Nephron (organoid): ENCODE measurements around the gene RAB11FIP5.
A peak's percentile ranks its signal among the peaks of the same experiment; 100 is the strongest.

Experiments
- H3K27ac Mint-ChIP-seq, 3 experiments: 2 replicates each; pipeline ENCODE4 v1.8.0; 2020; ENCODE audit warnings: mixed read lengths in 3 of 3, mild to moderate bottlenecking in 2 of 3, moderate library complexity in 1 of 3
- H3K27me3 Mint-ChIP-seq: 2 replicates; pipeline ENCODE4 v1.8.0; 2021; ENCODE audit warnings: low read depth, mild to moderate bottlenecking, moderate library complexity, mixed read lengths
- H3K36me3 Mint-ChIP-seq: 2 replicates; pipeline ENCODE4 v1.8.0; 2020; ENCODE audit warnings: low read depth, mixed read lengths
- H3K4me1 Mint-ChIP-seq: 2 replicates; pipeline ENCODE4 v1.8.0; 2020; ENCODE audit warnings: mixed read lengths
- H3K4me3 Mint-ChIP-seq, 3 experiments: 2 replicates each; pipeline ENCODE4 v1.8.0; 2020; ENCODE audit warnings: mild to moderate bottlenecking in 3 of 3, mixed read lengths in 3 of 3, moderate library complexity in 2 of 3
- H3K9me3 Mint-ChIP-seq: 2 replicates; pipeline ENCODE4 v1.8.0; 2020; ENCODE audit warnings: mixed read lengths
- TF ChIP-seq, protein P1 (sequence below), 3 experiments: fragments of 200-600 bp; sonication (generic); IDR thresholded peaks; one replicate each; pipeline ENCODE4 v1.5.0; 2021; ENCODE audit warnings: antibody characterized with exemption in 3 of 3; ENCODE audit not compliant: unreplicated experiment in 3 of 3

Gene RAB11FIP5

DNA sequence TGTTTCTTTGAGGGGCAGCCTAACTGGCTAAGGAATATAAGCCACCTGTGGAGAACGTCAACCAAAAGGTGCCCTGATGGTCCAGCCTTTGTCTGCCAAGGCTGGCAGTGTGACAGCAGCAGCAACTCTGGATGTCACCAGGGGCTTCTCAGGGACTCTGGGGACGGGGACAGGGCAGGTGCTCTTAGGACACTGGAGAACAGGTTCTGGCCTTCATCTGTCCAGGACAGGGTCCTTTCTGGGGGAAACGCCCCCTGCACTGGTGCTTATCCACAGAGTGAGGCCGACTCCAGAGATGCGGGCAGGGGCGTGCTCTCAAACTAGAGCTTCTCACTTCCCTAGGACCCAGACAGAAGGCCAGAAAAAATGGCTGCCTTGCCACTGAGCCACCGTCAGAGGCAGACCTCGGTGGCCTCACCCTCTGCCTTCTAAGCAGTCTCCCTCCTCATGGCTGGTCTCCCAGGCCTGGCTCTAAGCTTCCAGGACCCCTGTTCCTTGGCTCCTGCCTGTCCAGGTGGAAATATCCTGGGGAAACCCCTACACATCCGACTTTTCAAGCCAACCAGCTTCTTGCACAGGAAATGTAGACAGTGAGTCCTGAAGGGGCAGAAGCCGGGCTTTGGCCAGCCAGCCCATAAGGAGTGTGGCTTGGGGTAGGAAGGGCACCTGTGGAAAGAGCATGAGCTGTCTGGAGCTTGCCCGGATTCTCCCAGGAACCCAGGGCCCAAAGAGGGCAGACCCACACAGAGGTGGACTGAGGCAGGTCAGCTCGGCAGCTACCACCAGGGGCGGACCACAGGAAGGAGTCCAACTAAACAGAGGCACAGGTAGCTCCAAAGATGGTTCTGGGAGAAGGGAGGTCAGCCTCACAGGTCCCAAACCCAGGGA is 30.0 kb downstream of the RAB11FIP5 start:
- Mint-ChIP-seq H3K4me1 (peaks cover 16% of the 10 kb centered on the region), H3K36me3 (peaks cover 7% of the 10 kb centered on the region), H3K27ac (peak overlapping the region in 1 of 3 experiments; percentile 96), H3K9me3 (no peaks in the 10 kb centered on the region), H3K27me3 (no peaks in the 10 kb centered on the region), H3K4me3 (no peak overlapping the region)
- TF ChIP-seq, protein P1, sequence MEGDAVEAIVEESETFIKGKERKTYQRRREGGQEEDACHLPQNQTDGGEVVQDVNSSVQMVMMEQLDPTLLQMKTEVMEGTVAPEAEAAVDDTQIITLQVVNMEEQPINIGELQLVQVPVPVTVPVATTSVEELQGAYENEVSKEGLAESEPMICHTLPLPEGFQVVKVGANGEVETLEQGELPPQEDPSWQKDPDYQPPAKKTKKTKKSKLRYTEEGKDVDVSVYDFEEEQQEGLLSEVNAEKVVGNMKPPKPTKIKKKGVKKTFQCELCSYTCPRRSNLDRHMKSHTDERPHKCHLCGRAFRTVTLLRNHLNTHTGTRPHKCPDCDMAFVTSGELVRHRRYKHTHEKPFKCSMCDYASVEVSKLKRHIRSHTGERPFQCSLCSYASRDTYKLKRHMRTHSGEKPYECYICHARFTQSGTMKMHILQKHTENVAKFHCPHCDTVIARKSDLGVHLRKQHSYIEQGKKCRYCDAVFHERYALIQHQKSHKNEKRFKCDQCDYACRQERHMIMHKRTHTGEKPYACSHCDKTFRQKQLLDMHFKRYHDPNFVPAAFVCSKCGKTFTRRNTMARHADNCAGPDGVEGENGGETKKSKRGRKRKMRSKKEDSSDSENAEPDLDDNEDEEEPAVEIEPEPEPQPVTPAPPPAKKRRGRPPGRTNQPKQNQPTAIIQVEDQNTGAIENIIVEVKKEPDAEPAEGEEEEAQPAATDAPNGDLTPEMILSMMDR (IDR thresholded peaks at IDR 0.05; ENCODE audit: unreplicated experiment in 3 of 3), result no peak

- Mint-ChIP-seq H3K9me3 (no peaks in the 10 kb centered on the region), H3K27ac (peak overlapping the region in 1 of 3 experiments; percentile 81), H3K27me3 (no peaks in the 10 kb centered on the region), H3K36me3 (peaks cover 7% of the 10 kb centered on the region), H3K4me1 (peaks cover 16% of the 10 kb centered on the region), H3K4me3 (no peak overlapping the region)
- TF ChIP-seq, protein P1 (IDR thresholded peaks at IDR 0.05; ENCODE audit: unreplicated experiment in 3 of 3), result no peak
Observed at GRCh38 chr2:73081181-73081671, 31.5 kb downstream of the RAB11FIP5 start.

GRCh38 chr2:73080321-73081131 is 32.2 kb downstream of the RAB11FIP5 start:
- H3K27me3 Mint-ChIP-seq, result no peaks in the 10 kb centered on the region
- no peaks in the 10 kb centered on the region for H3K9me3 Mint-ChIP-seq
- peak overlapping the region in 1 of 3 experiments; percentile 81 for H3K27ac Mint-ChIP-seq
- TF ChIP-seq, protein P1 (IDR thresholded peaks at IDR 0.05; ENCODE audit: unreplicated experiment in 3 of 3), result no peak
- peaks cover 13% of the 10 kb centered on the region for H3K4me1 Mint-ChIP-seq
- H3K36me3 Mint-ChIP-seq, result peaks cover 7% of the 10 kb centered on the region
- H3K4me3 Mint-ChIP-seq, result no peak overlapping the region

- TF ChIP-seq, protein P1 (IDR thresholded peaks at IDR 0.05; ENCODE audit: unreplicated experiment in 3 of 3), result no peak
- Mint-ChIP-seq H3K27ac (no peak overlapping the region), H3K4me3 (no peak overlapping the region), H3K36me3 (peaks cover 7% of the 10 kb centered on the region), H3K27me3 (no peaks in the 10 kb centered on the region), H3K4me1 (peaks cover 6% of the 10 kb centered on the region), H3K9me3 (no peaks in the 10 kb centered on the region)
Observed at GRCh38 chr2:73079636-73080035, 33.1 kb downstream of the RAB11FIP5 start.

DNA sequence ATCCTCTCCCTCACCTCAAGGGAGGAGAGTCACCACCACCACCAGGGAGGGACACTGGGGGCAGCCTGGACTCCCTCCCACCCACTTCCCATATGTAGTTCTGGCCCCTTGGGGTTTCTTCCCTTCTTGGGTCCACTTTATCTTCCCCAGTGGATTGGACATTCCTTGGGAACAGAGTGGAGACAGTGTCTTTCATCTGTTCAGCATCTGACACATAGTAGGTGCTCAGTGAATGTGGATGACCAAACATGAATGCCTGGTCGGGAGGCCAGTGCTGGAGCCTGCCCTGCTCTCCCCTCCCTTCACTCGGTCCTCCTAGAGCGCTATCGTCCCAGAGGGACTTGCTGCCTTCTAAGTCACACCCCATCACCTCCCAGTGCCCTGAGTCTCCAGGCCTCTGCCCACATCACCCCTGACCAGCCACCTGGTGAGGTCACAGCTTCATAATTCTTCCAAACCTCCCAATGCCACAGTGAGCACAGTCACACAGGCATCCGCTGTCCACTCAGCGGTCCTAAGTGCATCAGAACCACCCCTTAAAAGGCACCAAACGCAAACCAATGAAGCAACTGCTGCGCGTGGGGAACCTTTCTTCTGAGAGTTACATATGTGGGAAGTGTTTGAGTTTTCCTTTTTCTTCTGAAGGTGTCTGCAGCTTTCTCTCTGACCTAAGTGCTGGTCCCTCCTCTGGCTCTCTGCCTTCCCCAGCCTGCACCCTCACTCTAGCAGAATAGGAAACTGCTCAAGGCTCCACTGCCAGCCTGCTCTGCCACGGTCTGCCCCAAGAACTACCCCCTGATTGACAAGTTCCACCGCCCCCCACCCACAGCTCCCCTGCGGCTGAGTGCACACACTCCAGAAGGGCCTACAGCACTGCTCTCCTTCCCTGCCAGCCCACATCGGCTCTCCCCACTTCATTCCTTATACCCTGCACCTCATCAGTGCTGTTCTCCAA is 34.0 kb downstream of the RAB11FIP5 start:
- H3K4me1 Mint-ChIP-seq, result peaks cover 5% of the 10 kb centered on the region
- H3K27me3 Mint-ChIP-seq, result no peaks in the 10 kb centered on the region
- peak overlapping the region in 1 of 3 experiments; percentile 30 for H3K4me3 Mint-ChIP-seq
- no peaks in the 10 kb centered on the region for H3K9me3 Mint-ChIP-seq
- H3K27ac Mint-ChIP-seq, result peak overlapping the region in 2 of 3 experiments; percentile 32 to 49
- peaks cover 4% of the 10 kb centered on the region for H3K36me3 Mint-ChIP-seq
- TF ChIP-seq, protein P1 (IDR thresholded peaks at IDR 0.05; ENCODE audit: unreplicated experiment in 3 of 3), result no peak
